HG02840 (cell line): ENCODE measurements around the gene SLC12A8.

Experiments used
- ATAC-seq: cut with Tn5 transposase; IDR thresholded peaks from one replicate; pipeline ENCODE4 v1.9.1; 2021; ENCODE audit warnings: mild to moderate bottlenecking, moderate library complexity, moderate number of reproducible peaks; ENCODE audit not compliant: unreplicated experiment, low FRiP score

The SLC12A8 gene

DNA sequence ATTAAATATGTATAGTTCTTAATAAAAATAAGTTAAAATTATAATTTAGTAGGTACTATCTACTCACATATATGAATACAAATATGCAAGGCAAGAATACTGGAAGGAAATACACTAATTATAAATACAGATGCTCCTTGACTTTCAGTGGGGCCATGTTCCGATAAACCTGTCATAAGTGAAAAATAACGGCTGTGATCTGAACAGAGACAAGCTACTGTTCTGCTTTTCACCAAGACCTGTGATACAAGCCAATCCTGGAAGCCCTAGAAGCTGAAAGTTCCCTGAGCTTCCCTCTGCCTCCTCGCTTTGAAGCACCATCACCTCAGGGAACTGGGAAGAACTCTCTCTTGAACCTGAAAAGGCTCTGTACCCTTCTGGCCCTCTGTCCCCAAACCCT, 55.4 kb downstream of the SLC12A8 start:
- ATAC-seq = no peak

DNA sequence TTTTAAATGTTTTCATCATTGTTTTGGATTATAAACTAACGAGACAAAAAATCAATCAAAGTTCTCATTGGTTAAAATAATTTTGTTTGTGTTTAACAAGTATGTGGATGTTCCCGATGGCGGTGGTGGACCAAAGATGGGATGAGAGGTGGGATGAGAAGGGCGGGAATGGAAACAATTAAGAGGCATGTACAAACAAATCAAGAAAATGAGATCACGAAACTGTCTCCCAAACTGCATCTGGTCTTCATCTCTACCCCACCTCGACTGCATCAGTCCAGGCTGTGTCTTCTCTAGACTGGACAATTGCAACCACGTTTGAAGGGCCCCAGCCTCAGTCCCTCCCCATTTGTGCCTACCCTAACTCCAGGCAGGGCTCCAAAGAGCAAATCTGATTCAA, 56.1 kb downstream of the SLC12A8 start:
- no peak for ATAC-seq

DNA sequence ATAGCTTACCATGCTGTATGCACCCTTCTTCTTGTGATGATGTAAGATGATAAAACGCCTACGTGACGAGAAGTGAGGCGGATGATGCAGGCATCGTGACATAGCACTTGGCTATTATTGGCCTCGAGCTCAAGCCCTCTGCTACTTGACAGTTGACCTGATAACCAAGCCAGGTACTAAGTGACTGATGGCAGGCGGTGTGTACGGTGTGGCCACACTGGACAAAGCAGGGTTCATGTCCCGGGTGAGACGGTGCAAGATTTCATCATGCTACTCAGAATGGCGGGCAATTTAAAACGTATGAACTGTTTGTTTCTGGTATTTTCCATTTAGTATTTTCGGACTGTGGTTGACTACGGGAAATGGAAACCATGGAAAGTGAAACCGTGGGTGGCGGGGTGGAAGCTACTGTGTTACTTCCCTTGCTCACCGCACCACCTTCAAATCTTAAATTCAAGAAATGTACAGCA, 57.7 kb downstream of the SLC12A8 start:
- ATAC-seq = no peak

DNA sequence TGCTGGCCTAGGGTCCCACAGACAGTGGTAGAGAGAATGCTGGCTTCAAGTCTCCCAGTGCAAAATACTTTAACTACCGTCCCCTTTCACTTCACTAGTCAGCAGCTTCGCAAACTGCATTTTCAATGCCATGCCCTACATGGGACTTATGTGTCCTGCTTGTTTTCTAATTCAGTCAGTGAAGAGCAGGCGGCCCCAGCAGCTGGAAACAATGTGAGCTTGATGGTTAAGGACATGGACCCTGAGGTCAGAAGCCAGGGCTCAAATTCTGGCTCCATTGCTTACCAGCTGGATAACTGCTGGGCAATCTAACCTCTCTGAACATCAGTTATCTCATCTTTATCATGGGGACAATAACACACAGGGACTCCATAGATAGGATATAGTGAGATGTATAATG, 58.4 kb downstream of the SLC12A8 start:
- no peak for ATAC-seq

DNA sequence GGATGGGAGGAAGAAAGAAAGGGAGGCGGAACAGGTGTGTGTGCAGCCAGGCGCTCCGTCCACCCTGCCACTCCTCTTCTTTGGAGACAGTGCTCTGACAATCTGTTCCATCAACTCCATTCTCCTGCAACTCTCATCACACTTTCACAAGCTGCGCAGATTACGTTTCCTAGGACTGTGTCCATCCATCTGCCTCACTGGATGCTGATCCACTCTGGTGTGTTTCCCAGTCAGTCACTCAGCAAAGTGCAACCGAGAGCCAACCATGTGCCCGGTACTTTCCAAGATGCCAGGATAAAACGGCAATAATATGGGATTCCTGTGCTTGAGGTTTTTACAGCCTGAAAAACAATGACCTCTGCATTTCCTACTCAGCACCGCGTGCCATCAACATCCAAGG, 59.6 kb downstream of the SLC12A8 start:
- ATAC-seq = no peak

DNA sequence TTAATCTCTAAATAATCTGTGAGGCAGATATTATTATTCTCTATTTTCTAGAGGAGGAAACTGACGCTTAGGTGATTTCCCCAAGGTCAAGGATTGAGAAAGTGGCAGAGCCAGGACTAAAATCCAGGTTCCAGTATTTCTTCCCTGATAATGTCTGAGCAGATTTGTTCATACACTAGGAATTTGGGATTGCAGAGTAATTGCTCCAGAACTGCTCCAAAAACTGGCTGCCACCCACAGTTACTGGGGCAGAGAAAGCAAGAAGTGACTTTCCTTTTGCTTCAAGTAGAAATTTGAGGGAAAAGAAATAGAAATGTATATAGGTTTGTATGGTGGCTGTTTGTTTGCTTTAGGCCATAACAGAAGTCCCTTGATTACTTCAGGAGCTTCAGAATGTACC, 60.6 kb downstream of the SLC12A8 start:
- no peak for ATAC-seq

DNA sequence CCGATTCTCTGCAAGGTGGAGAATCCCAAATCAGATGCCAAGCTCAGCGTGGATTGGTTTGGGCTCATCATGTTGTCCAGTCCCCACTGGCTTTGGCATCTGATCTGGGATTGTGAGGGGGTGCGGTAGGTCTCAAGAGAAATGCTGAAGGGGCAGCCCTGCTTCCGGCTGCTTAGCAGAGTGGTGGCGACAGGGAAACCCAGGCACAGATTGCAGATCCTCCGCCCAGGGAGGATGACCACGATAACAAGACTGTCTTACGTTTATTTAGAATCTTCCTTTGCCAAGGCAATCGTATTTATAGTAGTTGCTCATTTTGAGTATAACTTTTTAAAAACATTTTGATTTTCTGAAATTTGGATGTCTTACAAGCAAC, 61.1 kb downstream of the SLC12A8 start:
- ATAC-seq = no peak

DNA sequence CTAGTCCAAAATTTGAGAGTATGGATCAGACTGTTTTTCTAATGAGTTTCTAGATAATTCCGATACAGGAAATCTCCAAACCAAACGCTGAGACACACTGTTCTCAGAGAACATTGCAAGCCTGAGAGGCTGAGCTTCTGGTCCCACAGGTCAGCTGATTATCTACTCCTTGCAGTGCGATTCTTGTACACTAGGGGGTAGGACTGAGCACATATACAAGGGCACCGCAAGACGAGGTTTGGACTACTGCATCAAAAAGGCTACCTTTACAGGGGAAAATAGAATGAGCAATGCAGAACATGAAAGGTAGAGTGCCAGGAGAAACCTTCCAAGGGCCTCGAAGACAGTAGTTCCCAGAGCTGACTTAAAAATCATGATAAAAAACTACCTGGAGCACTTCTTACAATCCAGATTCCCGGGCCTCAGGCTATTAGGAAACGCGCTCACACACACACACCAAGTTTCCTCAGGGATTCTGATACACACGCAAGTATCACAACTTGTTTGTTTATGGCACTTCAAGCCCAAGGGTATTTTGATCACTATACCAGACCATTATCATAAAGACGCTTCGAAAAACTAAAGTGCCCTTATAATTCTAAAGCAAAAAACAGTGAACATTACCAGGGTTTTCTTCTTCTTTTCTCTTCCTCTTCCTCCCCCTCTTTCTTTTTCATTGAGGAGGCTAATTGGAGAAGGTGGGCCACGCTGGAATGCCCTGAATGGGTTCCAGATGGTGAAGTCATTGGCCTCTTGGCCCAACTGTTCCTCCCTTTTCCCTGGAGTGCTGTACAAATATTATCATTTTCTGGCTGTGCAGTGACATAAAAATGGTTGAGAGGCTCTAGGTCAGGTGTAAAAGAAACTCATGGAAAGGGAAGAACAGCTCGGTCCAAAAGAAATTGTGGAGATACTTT, 61.8 kb downstream of the SLC12A8 start:
- no peak for ATAC-seq

DNA sequence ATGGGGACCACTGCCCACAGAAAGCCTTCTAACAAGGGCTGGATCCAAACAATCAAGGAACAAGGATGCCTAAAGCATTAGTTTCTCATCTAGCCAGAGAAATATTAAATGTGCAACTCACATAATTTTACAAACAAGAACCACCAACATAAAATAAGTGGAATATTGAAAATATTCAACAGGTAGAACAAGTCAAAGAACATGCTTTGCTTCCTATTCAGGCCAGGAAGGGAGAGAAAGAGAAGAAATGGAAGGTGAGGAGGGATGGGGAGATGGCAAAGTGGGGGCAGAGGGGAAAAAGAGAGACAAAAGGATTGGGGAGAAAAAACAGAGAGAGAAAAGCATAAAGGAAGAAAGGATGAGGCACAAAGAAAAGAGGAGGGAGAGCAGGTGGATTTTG, 63.1 kb downstream of the SLC12A8 start:
- ATAC-seq = no peak

DNA sequence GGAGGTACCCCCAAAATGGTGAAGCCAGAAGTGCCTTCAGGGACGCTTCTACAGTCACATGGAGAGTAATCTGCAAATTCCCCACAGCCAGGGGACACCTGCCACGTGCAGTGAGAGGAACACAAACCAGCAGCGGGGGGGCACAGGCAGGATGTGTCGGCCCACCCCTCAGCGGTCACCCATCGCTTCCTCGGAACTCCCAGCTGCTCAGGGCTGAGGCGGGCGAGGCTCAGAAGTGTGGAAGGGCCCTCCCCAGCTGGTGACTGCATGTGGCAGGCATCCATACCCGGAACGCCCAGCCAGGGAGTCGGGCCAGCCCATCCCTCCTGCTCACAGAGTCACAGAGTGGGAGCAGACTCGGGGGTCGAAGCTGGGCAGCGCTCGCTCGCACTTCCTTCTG, 63.7 kb downstream of the SLC12A8 start:
- ATAC-seq = no peak

DNA sequence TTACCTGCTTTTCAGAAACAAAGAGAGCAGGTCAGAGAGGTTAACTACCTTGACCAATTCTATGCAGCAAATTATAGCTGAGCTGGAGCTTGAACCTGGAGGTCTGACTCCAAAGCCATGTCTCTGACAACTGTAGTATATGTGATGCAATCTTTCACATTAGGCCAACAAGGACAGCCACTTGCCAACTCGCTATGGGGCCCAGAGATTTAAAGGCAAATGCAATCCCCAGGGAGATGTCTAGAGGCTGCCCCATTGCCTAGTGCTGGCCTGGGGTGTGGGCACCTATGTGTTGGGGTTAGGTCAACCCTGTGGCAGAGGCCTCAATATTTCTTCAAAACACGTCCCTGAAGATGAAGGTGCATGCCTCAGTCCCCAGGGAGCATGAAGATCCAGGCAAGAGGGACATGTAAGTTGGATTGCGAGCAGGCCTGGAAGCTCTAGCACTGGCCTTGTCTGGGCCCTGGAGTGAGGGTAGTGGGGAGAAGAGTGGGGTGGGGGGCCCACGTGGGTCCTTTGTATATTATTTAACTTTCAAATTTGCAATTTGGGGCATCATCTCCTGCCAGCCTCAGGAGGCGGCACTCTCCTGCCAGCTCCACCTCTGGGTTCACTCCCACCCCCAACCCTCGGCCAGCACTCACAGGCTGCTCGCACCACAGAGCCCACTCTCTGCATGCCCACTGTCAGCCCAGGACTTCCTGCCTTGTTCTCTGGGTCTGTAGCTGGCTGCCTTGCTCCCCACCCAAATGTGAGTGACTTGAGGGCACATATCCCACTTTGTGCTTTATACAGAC, 64.3 kb downstream of the SLC12A8 start:
- no peak for ATAC-seq

DNA sequence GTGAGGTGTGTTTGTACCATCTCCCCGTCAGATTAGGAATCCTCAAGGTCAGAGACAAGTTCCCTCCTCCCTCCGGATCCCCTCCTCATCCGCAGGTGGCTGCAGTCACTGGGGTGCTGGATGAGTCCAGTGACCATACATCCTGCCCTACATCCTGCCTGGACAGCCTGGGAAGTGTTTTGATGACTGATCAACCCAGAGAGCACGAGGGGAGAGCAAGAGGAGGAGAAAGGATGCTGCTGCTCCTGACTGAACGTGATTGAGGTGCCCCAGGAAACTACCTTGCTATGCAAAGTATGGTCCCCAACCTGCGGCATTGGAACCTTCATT, 65.1 kb downstream of the SLC12A8 start:
- ATAC-seq = no peak

DNA sequence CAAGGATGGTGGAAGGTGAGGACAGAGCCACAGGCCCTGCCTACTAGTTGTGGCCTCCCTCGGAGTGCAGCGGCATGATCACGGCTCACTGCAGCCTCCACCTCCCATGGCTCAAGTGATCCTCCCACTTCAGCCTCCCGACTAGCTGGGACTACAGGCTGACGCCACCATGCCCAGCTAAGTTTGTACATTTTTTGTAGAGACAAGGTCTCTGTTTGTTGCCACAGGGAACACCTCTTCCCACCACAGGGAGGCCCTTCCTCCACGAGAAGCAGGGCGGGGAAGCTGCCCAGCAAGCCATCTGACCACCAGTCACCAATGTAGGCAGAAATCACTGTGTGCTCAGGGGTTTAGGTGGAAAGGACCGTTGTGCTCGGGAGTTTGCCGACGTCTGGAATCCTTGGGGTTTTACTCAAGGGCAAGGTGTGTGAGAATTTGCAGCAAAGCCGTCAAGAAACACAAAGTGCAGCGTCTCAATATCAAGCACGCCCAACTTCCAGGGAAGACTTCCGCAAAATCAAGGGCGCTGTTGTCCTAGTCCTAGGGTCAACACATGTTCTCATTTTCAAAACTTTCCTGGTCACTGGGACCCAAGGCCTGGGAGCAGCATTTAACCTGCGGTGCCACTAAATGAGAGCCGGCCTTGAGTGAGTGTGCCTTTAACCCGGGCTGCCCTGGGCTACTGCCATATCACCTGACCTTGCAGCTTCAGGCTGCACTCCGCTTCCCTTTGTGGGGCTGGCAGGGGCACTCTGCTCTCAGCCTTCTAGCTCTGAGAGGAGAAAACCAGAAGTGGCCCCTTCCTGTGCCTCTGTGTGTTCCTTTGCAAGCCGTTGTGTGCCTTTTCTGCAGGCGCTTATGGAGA, 65.7 kb downstream of the SLC12A8 start:
- ATAC-seq = no peak

DNA sequence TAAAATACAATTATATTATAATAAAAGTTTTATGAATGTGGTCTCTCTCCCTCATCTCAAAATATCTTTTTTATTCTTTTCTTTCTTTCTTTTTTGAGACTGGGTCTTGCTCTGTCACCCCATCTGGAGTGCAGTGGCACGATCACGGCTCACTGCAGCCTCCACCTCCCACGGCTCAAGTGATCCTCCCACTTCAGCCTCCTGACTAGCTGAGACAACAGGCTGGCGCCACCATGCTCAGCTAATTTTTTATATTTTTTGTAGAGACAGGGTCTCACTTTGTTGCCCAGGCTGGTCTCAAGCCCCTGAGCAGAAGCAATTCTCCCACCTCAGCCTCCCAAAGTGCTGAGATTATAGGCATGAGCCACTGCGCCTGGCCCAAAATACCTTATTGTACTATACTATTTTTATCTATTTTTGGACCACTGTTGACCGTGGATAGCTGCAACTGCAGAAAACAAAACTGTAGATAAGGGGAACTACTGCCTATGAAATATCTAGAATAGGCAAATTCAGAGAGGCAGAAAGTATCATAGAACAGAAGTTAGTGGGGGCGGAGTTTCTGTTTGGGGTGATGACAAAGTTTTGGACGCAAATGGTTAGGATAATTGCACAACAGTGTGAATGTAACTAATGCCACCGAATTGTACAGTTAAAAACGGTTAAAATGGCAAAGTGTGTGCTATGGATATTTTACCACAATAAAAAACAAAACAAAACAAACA, 66.6 kb downstream of the SLC12A8 start:
- no peak for ATAC-seq

DNA sequence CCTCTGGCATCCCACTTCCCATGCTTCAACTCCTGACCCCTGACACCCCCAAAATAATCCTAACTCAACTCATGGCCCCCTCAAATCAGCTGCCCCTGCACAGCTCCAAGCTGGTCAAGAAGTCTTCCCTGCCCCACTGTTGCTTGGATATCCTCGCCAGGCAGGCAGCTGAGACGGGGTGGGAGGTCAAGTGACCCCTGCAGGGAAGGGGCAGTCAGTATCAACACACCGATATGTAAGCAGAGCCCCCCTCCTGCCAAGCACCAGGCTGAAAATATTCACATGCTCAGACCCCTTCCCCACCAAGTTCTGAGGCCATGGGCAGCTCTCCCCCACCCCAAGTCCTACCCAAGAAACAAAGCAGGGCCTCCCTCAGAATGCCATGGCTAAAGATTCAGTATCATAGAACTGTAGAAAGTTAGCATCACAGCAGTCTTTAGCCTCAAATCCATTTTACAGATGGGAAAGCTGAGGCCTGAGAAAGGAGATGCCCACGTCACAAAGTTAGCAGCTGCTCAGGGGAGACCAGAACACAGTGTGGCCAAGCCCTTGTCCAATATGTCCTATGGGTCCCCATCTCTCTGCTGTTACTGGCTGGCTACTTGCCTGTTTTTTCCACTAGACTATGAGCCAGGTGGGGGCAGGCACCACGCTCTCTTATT, 67.8 kb downstream of the SLC12A8 start:
- ATAC-seq = no peak

DNA sequence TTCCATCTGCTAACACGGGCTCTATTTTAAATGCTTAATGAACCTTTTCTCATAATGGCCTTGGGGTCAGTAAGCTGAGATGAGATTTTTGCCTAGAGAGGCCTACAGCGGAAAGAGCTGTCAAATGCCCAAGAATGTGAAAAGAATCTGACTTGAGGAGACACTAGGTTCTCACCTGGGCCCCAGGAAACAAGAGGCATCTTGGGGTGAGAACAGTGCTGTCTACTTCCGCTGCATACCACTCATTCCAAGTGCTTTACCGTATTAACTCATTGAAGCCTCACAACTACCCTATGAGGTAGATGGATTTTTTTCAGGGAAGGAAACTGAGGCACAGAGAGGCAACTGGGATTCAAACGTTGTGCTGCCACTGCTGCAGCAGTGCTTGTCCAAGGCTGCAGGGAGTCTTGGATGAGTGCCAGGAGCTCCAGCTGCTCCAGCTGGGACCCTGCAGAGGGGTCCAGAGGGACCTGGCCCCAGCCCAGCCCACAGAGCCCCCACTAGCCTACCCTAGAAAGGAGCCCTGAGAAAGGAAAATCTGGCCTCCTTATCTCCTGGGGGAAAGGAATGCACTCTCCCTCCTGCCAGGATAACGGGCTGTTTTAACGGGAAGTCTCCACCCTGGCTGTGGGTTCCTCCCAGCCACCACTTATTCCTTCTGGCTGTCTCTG, 68.4 kb downstream of the SLC12A8 start:
- ATAC-seq = no peak

DNA sequence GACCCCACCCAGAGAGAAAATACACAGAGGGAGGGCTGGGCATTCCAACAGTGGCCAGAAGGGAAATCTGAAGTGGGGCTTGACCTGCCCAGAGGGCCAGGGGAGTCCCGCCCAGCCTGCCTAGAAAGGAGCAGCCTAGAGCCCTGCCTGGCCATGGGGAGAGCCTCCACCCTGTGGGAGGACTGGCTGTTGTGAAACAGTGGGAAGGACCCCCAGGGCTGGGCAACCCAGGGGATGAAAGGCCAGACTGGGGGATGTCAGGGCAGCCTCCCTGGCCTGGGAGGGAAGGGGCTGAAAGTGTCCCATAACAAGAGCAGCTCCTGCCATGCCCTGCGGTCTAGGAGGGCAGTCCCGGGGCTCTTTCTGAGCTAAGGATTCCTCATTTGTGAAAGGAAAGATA, 69.0 kb downstream of the SLC12A8 start:
- no peak for ATAC-seq

DNA sequence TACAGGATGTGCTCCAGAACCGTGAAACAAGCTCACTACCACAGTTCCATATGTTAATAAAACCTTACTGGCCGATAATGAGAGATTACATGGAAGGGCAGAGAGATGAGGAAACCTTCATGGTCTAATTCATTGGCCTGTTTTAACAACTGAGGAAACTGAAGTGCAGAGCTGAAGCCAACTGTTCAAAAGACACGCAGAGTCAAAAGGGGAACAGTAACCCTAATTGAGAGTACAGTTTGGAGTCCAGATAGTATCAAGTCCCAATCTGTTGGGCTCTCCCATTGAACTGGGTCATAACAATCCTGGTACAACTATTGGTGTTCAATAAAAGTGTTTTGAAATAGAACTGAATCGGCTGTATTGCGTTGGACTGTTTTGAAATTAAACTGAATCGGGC, 69.6 kb downstream of the SLC12A8 start:
- ATAC-seq = no peak

DNA sequence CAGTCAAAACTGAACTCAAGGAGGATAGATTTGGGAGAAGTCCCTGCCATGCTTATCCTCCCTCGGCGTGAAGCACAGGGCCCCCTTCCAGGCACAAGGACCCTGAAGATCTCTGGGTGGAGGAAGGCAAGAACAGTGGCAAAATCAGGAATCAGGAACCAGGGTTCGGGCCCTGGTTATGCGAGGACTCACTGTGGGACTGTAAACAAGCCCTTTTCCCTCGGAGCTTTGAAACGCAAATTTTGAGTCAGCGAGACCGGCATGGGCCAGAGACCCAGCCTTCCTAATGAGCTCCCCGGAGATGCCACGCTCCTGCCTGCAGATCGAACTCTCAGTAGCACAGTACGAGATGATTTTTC, 70.1 kb downstream of the SLC12A8 start:
- ATAC-seq = no peak
